Vagina (tissue), 2 donors: Measurements from ENCODE around the gene FLT4. TPM values are rescaled to one million over a fixed set of nuclear protein-coding genes. Genes with fewer than 3 reads are reported as not detected.

Experiments used
- DNase-seq, 2 donors: peaks; one replicate each; pipeline ENCODE4 v3.0.0-alpha.2; 2017; ENCODE audit errors: extremely low spot score in 2 of 2
- H3K27ac ChIP-seq: fragments of 200-600 bp; sonication (generic); one replicate; pipeline ENCODE4 v1.5.1; 2019
- H3K27me3 ChIP-seq: fragments of 200-600 bp; sonication (generic); one replicate; pipeline ENCODE4 v1.5.1; 2019
- H3K36me3 ChIP-seq, 2 donors: fragments of 200-600 bp; sonication (generic); one replicate each; pipeline ENCODE4 v1.5.1; 2017 to 2019
- H3K4me1 ChIP-seq: fragments of 200-600 bp; sonication (generic); one replicate; pipeline ENCODE4 v1.5.1; 2019
- H3K4me3 ChIP-seq, 2 donors: fragments of 200-600 bp; sonication (generic); 1 replicate in 1 of 2; 2 replicates in 1 of 2; pipeline ENCODE4 v1.5.1; 2016 to 2019
- H3K9me3 ChIP-seq: fragments of 200-600 bp; sonication (generic); one replicate; pipeline ENCODE4 v1.5.1; 2019
- POLR2A ChIP-seq, 2 donors: fragments of 450-650 bp; IDR thresholded peaks; one replicate each; pipeline ENCODE4 v1.6.1; 2017; ENCODE audit warnings: antibody characterized with exemption in 2 of 2, mild to moderate bottlenecking in 2 of 2, moderate library complexity in 2 of 2
- POLR2AphosphoS5 ChIP-seq, 2 donors: sonication (generic); formaldehyde crosslinking; IDR thresholded peaks; one replicate each; pipeline ENCODE4 v1.9.0; 2017; ENCODE audit warnings: antibody characterized with exemption in 2 of 2, mild to moderate bottlenecking in 2 of 2, low read depth in 1 of 2; ENCODE audit not compliant: insufficient read depth in 1 of 2
- intact Hi-C: fragments of 100-400 bp; cut with DNase I; formaldehyde crosslinking; loops from one replicate; pipeline ENCODE4 v1.15.1; 2023
- total RNA-seq: library from RNA; depleted of rRNA; stranded (reverse); fragments of >200 nt; gene quantifications from one replicate; pipeline ENCODE4 v1.2.3, GENCODE V29; 2016
- TF ChIP-seq, protein P1 (sequence below), 3 experiments: fragments of 450-650 bp in 2 of 3; fragments of 200-600 bp in 1 of 3; sonication (generic) in 1 of 3; IDR thresholded peaks; one replicate each; pipeline ENCODE4 v1.5.1; 2017 to 2019; ENCODE audit warnings: antibody characterized with exemption in 3 of 3, mild to moderate bottlenecking in 2 of 3, moderate library complexity in 2 of 3

The FLT4 gene
- total RNA-seq, 1 donor from 2014 or later = 20.9 TPM

DNA sequence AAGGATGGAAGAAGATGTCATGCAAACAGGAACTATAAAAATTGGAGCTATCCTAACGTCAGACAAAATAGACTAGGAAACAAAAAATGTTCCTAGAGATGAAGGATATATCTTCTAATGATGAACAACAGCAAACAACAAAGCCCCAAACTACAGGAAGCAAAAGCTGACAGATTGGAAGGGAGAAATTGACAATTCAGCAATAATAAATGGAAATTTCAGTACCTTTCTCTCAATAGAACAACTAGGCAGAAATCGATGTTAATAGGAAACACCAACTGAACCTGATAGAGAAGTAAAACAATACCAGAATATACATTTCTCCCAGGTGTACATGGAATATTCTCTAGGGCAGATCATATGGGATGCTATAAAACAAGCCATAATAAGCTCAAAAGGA is 65.7 kb downstream of the FLT4 start:
- Histone ChIP-seq H3K4me3 (no peak overlapping the region), H3K27me3 (no peaks in the 10 kb centered on the region), H3K27ac (no peak overlapping the region), H3K36me3 (no peaks in the 10 kb centered on the region), H3K9me3 (peaks cover 8% of the 10 kb centered on the region), H3K4me1 (no peaks in the 10 kb centered on the region)
- no peak for DNase-seq
- intact Hi-C loops = no loop called here
- no peak for TF ChIP-seq POLR2AphosphoS5 (IDR thresholded peaks at IDR 0.05; ENCODE audit: insufficient read depth in 1 of 2, low read depth in 1 of 2)
- TF ChIP-seq POLR2A (IDR thresholded peaks at IDR 0.05) = no peak
- TF ChIP-seq, protein P1, sequence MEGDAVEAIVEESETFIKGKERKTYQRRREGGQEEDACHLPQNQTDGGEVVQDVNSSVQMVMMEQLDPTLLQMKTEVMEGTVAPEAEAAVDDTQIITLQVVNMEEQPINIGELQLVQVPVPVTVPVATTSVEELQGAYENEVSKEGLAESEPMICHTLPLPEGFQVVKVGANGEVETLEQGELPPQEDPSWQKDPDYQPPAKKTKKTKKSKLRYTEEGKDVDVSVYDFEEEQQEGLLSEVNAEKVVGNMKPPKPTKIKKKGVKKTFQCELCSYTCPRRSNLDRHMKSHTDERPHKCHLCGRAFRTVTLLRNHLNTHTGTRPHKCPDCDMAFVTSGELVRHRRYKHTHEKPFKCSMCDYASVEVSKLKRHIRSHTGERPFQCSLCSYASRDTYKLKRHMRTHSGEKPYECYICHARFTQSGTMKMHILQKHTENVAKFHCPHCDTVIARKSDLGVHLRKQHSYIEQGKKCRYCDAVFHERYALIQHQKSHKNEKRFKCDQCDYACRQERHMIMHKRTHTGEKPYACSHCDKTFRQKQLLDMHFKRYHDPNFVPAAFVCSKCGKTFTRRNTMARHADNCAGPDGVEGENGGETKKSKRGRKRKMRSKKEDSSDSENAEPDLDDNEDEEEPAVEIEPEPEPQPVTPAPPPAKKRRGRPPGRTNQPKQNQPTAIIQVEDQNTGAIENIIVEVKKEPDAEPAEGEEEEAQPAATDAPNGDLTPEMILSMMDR (IDR thresholded peaks at IDR 0.05) = no peak

DNA sequence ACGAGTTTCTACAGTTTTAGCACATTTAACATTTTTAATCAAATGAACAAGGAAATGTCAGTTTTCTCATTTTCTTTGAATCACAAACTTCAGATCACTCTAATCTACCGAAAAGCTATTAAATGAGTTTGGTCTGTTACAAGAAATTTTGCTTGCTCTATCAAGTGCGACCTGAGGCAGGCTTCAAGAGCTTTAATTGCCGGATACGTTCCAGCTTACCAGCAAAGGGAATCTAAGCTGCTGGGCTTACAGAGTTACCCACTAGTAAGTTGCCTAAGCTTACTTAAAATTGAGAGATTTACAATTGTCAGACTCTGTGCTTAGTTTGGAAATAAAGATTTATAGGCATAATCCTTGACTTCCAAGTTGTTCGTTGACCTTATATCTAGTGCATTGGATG is 68.7 kb downstream of the FLT4 start:
- intact Hi-C loops = no loop called here
- TF ChIP-seq POLR2A (IDR thresholded peaks at IDR 0.05) (no peak), POLR2AphosphoS5 (IDR thresholded peaks at IDR 0.05; ENCODE audit: insufficient read depth in 1 of 2, low read depth in 1 of 2) (no peak)
- TF ChIP-seq, protein P1 (IDR thresholded peaks at IDR 0.05) = no peak

DNA sequence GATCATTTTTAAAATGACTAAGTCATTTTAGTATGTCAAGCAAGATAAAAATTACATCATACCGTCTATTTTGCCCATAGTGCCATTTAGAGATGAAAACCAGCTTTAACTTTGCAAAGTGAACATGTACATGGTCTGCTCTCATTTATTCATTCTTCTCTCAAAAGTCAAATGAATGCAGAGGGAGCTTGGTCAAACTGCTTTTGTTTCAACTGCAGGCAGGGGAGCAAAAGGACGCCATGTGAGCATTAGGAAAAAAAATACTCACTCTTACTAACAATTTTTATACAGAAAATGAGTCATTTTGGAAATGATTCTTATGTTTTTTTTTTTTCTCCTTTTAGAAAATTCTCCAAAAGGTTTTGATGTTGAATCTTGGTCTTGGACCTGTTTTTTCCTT is 73.8 kb downstream of the FLT4 start:
- intact Hi-C loops = no loop called here
- Histone ChIP-seq H3K36me3 (peaks cover 0 to 35% of the 10 kb centered on the region in 2 donors), H3K4me3 (no peak overlapping the region), H3K27me3 (no peaks in the 10 kb centered on the region), H3K9me3 (no peaks in the 10 kb centered on the region), H3K4me1 (no peaks in the 10 kb centered on the region), H3K27ac (no peak overlapping the region)
- TF ChIP-seq, protein P1 (IDR thresholded peaks at IDR 0.05) = no peak
- TF ChIP-seq POLR2AphosphoS5 (IDR thresholded peaks at IDR 0.05; ENCODE audit: insufficient read depth in 1 of 2, low read depth in 1 of 2) (no peak), POLR2A (IDR thresholded peaks at IDR 0.05) (no peak)
- DNase-seq = no peak

More for the DNA sequence above, 68.7 kb downstream of the FLT4 start:
- H3K9me3 ChIP-seq = peaks cover 8% of the 10 kb centered on the region
- H3K4me1 ChIP-seq = no peaks in the 10 kb centered on the region
- DNase-seq = no peak
- no peak overlapping the region for H3K27ac ChIP-seq
- peaks cover 0 to 8% of the 10 kb centered on the region in 2 donors for H3K36me3 ChIP-seq
- H3K4me3 ChIP-seq = no peak overlapping the region
- no peaks in the 10 kb centered on the region for H3K27me3 ChIP-seq

DNA sequence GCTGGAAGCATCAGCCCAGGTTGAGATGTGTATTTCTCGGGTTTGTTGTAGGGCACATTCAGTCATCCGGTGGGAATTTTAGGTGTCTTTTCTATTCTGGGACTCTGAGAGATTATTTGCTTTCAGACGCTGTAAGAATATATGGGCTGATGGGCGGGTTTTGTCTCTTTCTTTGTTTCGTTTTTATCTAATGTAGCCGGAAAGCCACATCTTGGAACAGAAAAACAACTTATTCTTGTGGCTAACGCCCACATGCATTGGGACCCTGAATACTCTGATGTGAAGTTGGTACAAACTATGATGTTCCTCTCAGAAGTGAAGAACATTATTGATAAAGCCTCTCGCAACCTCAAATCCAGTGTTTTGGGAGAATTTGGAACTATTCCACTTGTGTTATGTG is 80.5 kb downstream of the FLT4 start:
- peaks cover 0 to 49% of the 10 kb centered on the region in 2 donors for H3K36me3 ChIP-seq
- intact Hi-C loops = no loop called here
- no peak overlapping the region for H3K27ac ChIP-seq
- H3K4me3 ChIP-seq = no peak overlapping the region
- no peak for DNase-seq
- no peaks in the 10 kb centered on the region for H3K4me1 ChIP-seq
- TF ChIP-seq, protein P1 (IDR thresholded peaks at IDR 0.05) = no peak
- no peak for TF ChIP-seq POLR2A (IDR thresholded peaks at IDR 0.05)
- TF ChIP-seq POLR2AphosphoS5 (IDR thresholded peaks at IDR 0.05; ENCODE audit: insufficient read depth in 1 of 2, low read depth in 1 of 2) = no peak
- H3K9me3 ChIP-seq = no peaks in the 10 kb centered on the region
- no peaks in the 10 kb centered on the region for H3K27me3 ChIP-seq

DNA sequence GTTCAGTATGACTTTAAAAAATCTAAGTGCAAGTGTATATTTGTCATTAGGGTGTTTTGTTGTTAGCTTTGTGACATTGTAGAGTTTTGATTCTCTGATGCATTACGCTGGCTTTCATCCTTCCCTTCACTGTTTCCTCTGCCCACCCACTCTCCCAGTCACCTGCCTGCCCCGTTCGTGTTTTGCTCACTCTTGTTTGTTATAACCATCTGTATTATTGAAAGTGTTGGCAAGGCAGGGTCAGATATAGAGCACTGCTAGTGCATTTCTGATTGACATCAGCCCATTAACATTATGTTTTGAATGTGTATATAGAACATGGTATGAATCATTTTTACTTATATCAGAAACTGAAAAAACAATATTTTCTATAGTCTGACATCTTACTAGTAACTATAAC is 85.4 kb downstream of the FLT4 start:
- DNase-seq = no peak
- H3K36me3 ChIP-seq = peaks cover 0 to 38% of the 10 kb centered on the region in 2 donors
- H3K27ac ChIP-seq = no peak overlapping the region
- TF ChIP-seq POLR2AphosphoS5 (IDR thresholded peaks at IDR 0.05; ENCODE audit: insufficient read depth in 1 of 2, low read depth in 1 of 2) (no peak), POLR2A (IDR thresholded peaks at IDR 0.05) (no peak)
- TF ChIP-seq, protein P1 (IDR thresholded peaks at IDR 0.05) = no peak
- no peaks in the 10 kb centered on the region for H3K9me3 ChIP-seq
- H3K4me1 ChIP-seq = no peaks in the 10 kb centered on the region
- H3K27me3 ChIP-seq = no peaks in the 10 kb centered on the region
- intact Hi-C loops = no loop called here
- no peak overlapping the region for H3K4me3 ChIP-seq
